ENCODE data around the gene CEP72.

CEP72 gene, protein sequence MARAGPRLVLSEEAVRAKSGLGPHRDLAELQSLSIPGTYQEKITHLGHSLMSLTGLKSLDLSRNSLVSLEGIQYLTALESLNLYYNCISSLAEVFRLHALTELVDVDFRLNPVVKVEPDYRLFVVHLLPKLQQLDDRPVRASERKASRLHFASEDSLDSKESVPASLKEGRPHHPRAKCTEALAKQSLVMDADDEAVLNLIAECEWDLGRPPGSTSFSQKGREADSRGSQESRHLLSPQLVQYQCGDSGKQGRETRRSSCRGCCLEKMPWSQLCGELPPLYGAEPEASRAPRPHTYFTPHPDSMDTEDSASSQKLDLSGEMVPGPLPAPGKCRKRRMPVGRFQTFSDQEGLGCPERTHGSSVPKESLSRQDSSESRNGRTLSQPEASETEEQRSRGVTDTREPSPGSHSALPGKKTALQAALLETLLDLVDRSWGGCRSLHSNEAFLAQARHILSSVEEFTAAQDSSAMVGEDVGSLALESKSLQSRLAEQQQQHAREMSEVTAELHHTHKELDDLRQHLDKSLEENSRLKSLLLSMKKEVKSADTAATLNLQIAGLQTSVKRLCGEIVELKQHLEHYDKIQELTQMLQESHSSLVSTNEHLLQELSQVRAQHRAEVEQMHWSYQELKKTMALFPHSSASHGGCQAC

GRCh38 chr5:611731-612486 is at the start of gene CEP72:
Gene CEP72, plus strand, starts transcription at chr5:612340. Its CDS starts 22 bp downstream, at chr5:612362.
- no peak for FAIRE-seq
- peak; percentile 84 for TF ChIP-seq POLR2A (IDR thresholded peaks at IDR 0.05; ENCODE audit: low read depth, low read length)
- peak; percentile 98 for DNase-seq (ENCODE audit: insufficient read length, low spot score)

GRCh38 chr5:565782-566440 is 46.2 kb upstream of the CEP72 start:
- DNase-seq (ENCODE audit: insufficient read length, low spot score) (no peak), FAIRE-seq (no peak)
- TF ChIP-seq POLR2A (IDR thresholded peaks at IDR 0.05; ENCODE audit: low read depth, low read length) = no peak

DNA sequence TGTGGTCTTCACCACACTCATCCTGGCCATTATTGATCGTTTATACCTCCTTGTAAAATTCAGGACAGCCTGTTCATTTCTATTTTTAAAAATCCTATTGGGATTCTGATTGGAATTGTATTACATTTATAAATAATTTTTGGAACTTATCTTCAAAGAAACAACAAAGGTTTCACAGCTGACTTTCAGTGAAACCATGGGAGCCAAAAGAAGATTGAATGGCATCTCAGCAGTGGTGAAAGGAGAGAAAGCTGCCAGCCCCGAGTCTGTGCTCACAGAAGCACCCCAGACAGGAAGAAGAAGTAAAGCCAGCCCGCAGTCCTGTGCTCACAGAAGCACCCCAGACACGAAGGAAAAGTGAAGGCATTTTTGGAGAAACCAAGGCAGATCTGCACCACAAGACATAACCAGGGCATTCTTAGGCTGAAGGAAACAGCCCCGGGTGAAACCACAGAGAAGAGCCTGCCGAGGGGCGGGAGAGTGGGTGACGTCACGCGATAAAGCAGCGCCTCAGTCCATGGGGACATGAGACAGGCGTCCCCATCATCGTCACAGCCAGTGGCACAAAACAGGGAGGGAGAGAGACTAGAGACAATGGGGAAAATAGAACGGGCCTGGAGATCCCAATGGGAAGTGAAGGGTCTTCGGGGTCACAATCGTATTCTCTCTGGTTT is 45.4 kb upstream of the CEP72 start:
- TF ChIP-seq POLR2A (IDR thresholded peaks at IDR 0.05; ENCODE audit: low read depth, low read length) = no peak
- DNase-seq (ENCODE audit: insufficient read length, low spot score) = no peak
- FAIRE-seq = no peak

GRCh38 chr5:567664-568060 is 44.5 kb upstream of the CEP72 start:
- no peak for TF ChIP-seq POLR2A (IDR thresholded peaks at IDR 0.05; ENCODE audit: low read depth, low read length)
- FAIRE-seq (no peak), DNase-seq (ENCODE audit: insufficient read length, low spot score) (no peak)

- no peak for FAIRE-seq
- no peak for DNase-seq (ENCODE audit: insufficient read length, low spot score)
- no peak for TF ChIP-seq POLR2A (IDR thresholded peaks at IDR 0.05; ENCODE audit: low read depth, low read length)
Observed at GRCh38 chr5:568061-568781, 43.9 kb upstream of the CEP72 start.

GRCh38 chr5:568809-569208 is 43.3 kb upstream of the CEP72 start:
- no peak for TF ChIP-seq POLR2A (IDR thresholded peaks at IDR 0.05; ENCODE audit: low read depth, low read length)
- no peak for DNase-seq (ENCODE audit: insufficient read length, low spot score)
- FAIRE-seq = no peak

GRCh38 chr5:569358-569867 is 42.7 kb upstream of the CEP72 start:
- FAIRE-seq (no peak), DNase-seq (ENCODE audit: insufficient read length, low spot score) (no peak)
- no peak for TF ChIP-seq POLR2A (IDR thresholded peaks at IDR 0.05; ENCODE audit: low read depth, low read length)

DNA sequence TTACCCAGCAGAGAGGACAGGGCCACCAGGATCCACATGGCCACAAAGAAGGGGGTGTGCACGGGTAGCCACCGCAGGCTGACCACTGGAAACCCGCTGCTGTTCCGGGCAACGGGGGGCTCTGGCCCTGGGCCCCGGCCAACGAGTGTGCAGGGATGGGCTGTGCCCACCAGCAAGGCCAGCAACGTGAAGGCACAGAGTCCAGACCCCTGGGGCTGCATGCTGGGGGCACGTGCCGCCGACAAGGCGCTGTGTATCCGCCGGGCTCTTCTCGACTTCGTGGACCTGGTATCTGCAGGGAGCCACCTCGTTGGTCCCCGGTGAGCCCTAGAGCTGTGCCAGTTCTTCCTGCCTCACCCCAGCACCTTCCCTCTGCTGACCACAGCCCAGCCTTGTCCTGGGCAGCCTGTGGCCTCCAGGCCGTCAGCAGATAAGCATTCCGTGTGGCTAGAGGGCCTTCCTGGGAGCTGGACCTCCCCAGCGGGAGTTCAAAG is 42.2 kb upstream of the CEP72 start:
- TF ChIP-seq POLR2A (IDR thresholded peaks at IDR 0.05; ENCODE audit: low read depth, low read length) = no peak
- DNase-seq (ENCODE audit: insufficient read length, low spot score) (no peak), FAIRE-seq (no peak)

GRCh38 chr5:570446-570845 is 41.7 kb upstream of the CEP72 start:
- DNase-seq (ENCODE audit: insufficient read length, low spot score) = no peak
- no peak for FAIRE-seq
- no peak for TF ChIP-seq POLR2A (IDR thresholded peaks at IDR 0.05; ENCODE audit: low read depth, low read length)

GRCh38 chr5:570886-571285 is 41.3 kb upstream of the CEP72 start:
- no peak for TF ChIP-seq POLR2A (IDR thresholded peaks at IDR 0.05; ENCODE audit: low read depth, low read length)
- no peak for FAIRE-seq
- DNase-seq (ENCODE audit: insufficient read length, low spot score) = no peak

GRCh38 chr5:571791-572190 is 40.3 kb upstream of the CEP72 start:
- DNase-seq (ENCODE audit: insufficient read length, low spot score) = no peak
- TF ChIP-seq POLR2A (IDR thresholded peaks at IDR 0.05; ENCODE audit: low read depth, low read length) = no peak
- FAIRE-seq = no peak

DNA sequence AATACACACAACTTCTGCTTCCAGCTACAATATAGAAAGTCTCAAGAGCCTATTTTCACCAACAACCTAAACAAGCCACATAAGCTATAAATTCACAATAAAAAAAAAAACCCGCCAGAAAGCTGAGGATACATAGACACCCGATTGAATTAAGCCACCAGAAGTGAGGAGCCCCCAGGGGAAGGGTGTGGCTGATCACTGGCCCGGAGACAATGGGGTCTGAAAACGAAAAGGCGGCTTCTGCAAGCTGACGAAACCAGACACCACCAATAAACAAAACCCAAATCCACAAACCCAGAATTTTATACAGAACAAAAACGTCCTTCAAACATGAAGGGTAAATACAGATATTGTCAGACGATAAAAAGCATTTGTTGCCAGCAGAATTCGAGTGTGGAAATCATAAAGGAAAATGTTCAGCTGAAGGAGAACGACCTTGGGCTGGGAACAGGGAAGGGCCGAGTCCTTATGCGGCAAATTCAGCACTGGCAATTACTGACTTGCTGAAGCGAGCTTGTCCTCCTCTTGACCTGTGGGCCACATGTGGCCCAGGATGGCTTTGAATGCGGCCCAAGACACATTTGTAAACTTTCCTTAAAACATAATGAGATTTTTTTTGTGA is 39.6 kb upstream of the CEP72 start:
- FAIRE-seq (no peak), DNase-seq (ENCODE audit: insufficient read length, low spot score) (no peak)
- TF ChIP-seq POLR2A (IDR thresholded peaks at IDR 0.05; ENCODE audit: low read depth, low read length) = no peak
